Fibroblast of mammary gland (primary cell): ENCODE results near the gene AFAP1.
A peak's percentile ranks its signal among the peaks of the same experiment; 100 is the strongest.

ENCODE experiments used
- DNase-seq: peaks from one replicate; pipeline ENCODE4 v3.0.0-alpha.2; 2010; ENCODE audit warnings: low read depth
- H3K4me3 ChIP-seq: 2 replicates; pipeline ENCODE4 v1.5.1; 2011; ENCODE audit warnings: low read depth, mild to moderate bottlenecking, low read length, moderate library complexity; ENCODE audit not compliant: control insufficient read depth
- CTCF ChIP-seq: conservative IDR thresholded peaks from 2 replicates; pipeline ENCODE4 v1.5.1; 2011; ENCODE audit warnings: low read depth, low read length, inconsistent platforms; ENCODE audit not compliant: control insufficient read depth, insufficient read depth

Gene AFAP1

GRCh38 chr4:7963691-7964090 lies 24.0 kb upstream of the AFAP1 start:
- no peak for TF ChIP-seq CTCF
- DNase-seq = no peak
- no peak overlapping the region for H3K4me3 ChIP-seq

DNA sequence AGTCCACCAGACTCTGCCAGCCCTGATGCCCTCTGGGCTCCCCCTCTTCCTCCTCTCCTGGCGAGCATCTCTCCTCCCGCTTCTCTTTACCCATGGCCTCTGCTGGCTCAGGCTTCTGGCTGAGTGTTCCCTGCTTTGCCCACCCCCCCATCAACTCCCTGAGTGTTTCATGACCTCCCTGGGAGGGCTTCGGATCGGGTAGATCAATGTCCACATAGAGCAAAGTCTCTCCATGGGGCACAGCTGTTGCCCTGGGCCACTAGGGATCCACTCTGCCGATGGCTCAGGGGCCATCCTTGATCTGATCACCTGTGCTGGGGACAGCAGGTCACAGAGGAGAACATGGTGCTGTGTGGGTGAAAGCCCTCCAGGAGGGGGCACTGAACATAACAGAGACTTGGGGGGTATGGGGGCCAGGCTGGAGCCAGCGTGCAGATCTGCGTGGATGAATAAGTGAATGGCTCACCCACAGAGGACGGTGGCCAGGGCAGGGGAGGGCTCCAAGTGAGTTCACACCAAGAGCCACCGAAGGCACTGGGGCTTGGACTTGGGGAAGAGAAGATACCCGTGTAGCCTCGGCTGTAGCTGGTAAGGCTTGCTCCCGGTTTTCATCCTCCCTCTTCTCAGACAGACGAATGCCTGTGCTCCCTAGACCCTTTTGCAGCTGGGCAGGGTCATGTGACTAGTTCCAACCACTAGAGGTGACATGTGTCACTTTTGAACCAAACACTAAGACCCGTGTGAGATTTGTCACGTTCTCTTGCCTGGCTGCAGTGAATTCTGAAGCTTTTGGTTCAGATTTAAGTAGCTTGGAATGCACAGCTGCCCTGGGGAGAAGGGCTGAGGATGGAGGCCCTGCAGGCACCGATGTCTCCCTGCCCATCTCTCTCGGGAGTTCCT lies 23.2 kb upstream of the AFAP1 start:
- TF ChIP-seq CTCF = no peak
- no peak for DNase-seq

GRCh38 chr4:7960790-7961655 lies 21.4 kb upstream of the AFAP1 start:
- peak; percentile 100 for DNase-seq
- H3K4me3 ChIP-seq = no peak overlapping the region
- TF ChIP-seq CTCF = no peak

More for the DNA sequence above, 23.2 kb upstream of the AFAP1 start:
- no peak overlapping the region for H3K4me3 ChIP-seq

GRCh38 chr4:7960017-7960789 lies 20.5 kb upstream of the AFAP1 start:
- no peak overlapping the region for H3K4me3 ChIP-seq
- peak; percentile 91 for DNase-seq
- TF ChIP-seq CTCF = no peak

DNA sequence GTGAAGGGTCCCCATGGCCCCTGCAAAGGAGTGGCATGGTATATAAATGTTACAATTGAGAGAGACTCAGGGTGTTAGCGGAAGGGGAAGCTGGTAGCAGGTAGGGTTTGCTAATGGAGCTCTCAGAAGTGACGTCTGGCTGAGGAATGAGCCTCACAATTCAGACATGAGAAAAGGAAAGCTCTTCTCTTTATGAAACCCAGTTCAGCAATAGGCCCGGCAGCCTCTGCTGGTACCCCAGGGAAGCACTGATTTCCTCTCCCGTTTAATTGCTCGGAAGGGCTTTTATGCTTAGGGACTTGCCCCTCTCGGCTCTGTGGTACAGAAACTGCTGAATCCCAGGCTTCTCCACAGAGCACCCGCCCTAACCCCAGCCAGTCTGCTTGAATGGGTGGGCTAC lies 19.4 kb upstream of the AFAP1 start:
- no peak for DNase-seq
- no peak overlapping the region for H3K4me3 ChIP-seq
- no peak for TF ChIP-seq CTCF

GRCh38 chr4:7956934-7957656 lies 17.4 kb upstream of the AFAP1 start:
- no peak for TF ChIP-seq CTCF
- no peak overlapping the region for H3K4me3 ChIP-seq
- no peak for DNase-seq
